GM18511 (cell line): ENCODE measurements around the gene ORM1.

Experiments used
- ATAC-seq: cut with Tn5 transposase; IDR thresholded peaks from one replicate; pipeline ENCODE4 v1.9.1; 2021; ENCODE audit warnings: mild to moderate bottlenecking, moderate library complexity; ENCODE audit not compliant: unreplicated experiment

ORM1 gene

GRCh38 chr9:114375386-114376175, 52.7 kb downstream of the ORM1 start:
- ATAC-seq = no peak
